ENCODE data around the gene DNMT3B.

The DNMT3B gene

GRCh38 chr20:32823078-32823477 lies 60.9 kb downstream of the DNMT3B start:
- Histone ChIP-seq H3K79me2 (ENCODE audit: insufficient read depth, low read length) (peaks cover 81% of the 10 kb centered on the region), H3K4me2 (ENCODE audit: insufficient read depth, low read length) (peak overlapping the region; percentile 85; the same call in 1 of the 2 replicates), H3K27me3 (ENCODE audit: insufficient read depth, low read length, poor library complexity) (no peaks in the 10 kb centered on the region), H3K36me3 (ENCODE audit: insufficient read depth, low read length) (peaks cover 53% of the 10 kb centered on the region), H3K27ac (ENCODE audit: low read length) (no peak overlapping the region; the same call in 1 of the 2 replicates), H3K9ac (ENCODE audit: low read depth, low read length) (no peak overlapping the region), H3K4me3 (ENCODE audit: low read depth in 1 of 2, low read length in 2 of 2) (no peak overlapping the region), H3K9me3 (ENCODE audit: insufficient read depth, low read length, severe bottlenecking) (no peaks in the 10 kb centered on the region), H2AFZ (ENCODE audit: low read depth, low read length) (no peak overlapping the region), H3K4me1 (ENCODE audit: insufficient read depth, low read length) (peaks cover 48% of the 10 kb centered on the region), H4K20me1 (ENCODE audit: insufficient read depth, low read length) (peaks cover 68% of the 10 kb centered on the region)
- ATAC-seq (ENCODE audit: insufficient read depth, low read depth) (no peak), DNase-seq (no peak)
- TF ChIP-seq, protein P1, sequence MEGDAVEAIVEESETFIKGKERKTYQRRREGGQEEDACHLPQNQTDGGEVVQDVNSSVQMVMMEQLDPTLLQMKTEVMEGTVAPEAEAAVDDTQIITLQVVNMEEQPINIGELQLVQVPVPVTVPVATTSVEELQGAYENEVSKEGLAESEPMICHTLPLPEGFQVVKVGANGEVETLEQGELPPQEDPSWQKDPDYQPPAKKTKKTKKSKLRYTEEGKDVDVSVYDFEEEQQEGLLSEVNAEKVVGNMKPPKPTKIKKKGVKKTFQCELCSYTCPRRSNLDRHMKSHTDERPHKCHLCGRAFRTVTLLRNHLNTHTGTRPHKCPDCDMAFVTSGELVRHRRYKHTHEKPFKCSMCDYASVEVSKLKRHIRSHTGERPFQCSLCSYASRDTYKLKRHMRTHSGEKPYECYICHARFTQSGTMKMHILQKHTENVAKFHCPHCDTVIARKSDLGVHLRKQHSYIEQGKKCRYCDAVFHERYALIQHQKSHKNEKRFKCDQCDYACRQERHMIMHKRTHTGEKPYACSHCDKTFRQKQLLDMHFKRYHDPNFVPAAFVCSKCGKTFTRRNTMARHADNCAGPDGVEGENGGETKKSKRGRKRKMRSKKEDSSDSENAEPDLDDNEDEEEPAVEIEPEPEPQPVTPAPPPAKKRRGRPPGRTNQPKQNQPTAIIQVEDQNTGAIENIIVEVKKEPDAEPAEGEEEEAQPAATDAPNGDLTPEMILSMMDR (IDR thresholded peaks at IDR 0.05; ENCODE audit: borderline replicate concordance, extremely low read depth, low read length, poor library complexity, severe bottlenecking) = no peak
- no peak for TF ChIP-seq EZH2 (IDR thresholded peaks at IDR 0.05; ENCODE audit: borderline replicate concordance, low read depth, low read length, severe bottlenecking)

- H3K9ac ChIP-seq (ENCODE audit: low read depth, low read length) = no peak overlapping the region
- H2AFZ ChIP-seq (ENCODE audit: low read depth, low read length) = no peak overlapping the region
- H3K4me2 ChIP-seq (ENCODE audit: insufficient read depth, low read length) = peak overlapping the region; percentile 85
- H3K9me3 ChIP-seq (ENCODE audit: insufficient read depth, low read length, severe bottlenecking) = no peaks in the 10 kb centered on the region
- peaks cover 77% of the 10 kb centered on the region for H4K20me1 ChIP-seq (ENCODE audit: insufficient read depth, low read length)
- ATAC-seq (ENCODE audit: insufficient read depth, low read depth) (no peak), DNase-seq (no peak)
- peaks cover 62% of the 10 kb centered on the region for H3K36me3 ChIP-seq (ENCODE audit: insufficient read depth, low read length)
- TF ChIP-seq EZH2 (IDR thresholded peaks at IDR 0.05; ENCODE audit: borderline replicate concordance, low read depth, low read length, severe bottlenecking) = no peak
- TF ChIP-seq, protein P1 (IDR thresholded peaks at IDR 0.05; ENCODE audit: borderline replicate concordance, extremely low read depth, low read length, poor library complexity, severe bottlenecking) = no peak
- no peaks in the 10 kb centered on the region for H3K27me3 ChIP-seq (ENCODE audit: insufficient read depth, low read length, poor library complexity)
- H3K79me2 ChIP-seq (ENCODE audit: insufficient read depth, low read length) = peaks cover 90% of the 10 kb centered on the region
- peaks cover 53% of the 10 kb centered on the region for H3K4me1 ChIP-seq (ENCODE audit: insufficient read depth, low read length)
- H3K4me3 ChIP-seq (ENCODE audit: low read depth in 1 of 2, low read length in 2 of 2) = no peak overlapping the region
- 0 out of 2 replicates have a peak overlapping the region, but pooled peaks have one; percentile 19 for H3K27ac ChIP-seq (ENCODE audit: low read length)
Measured at GRCh38 chr20:32823737-32824588, 61.8 kb downstream of the DNMT3B start.

GRCh38 chr20:32828029-32828680 lies 66.0 kb downstream of the DNMT3B start:
- no peaks in the 10 kb centered on the region for H3K27me3 ChIP-seq (ENCODE audit: insufficient read depth, low read length, poor library complexity)
- H2AFZ ChIP-seq (ENCODE audit: low read depth, low read length) = no peak overlapping the region
- H3K79me2 ChIP-seq (ENCODE audit: insufficient read depth, low read length) = peaks cover 99% of the 10 kb centered on the region
- no peak overlapping the region for H3K27ac ChIP-seq (ENCODE audit: low read length)
- TF ChIP-seq, protein P1 (IDR thresholded peaks at IDR 0.05; ENCODE audit: borderline replicate concordance, extremely low read depth, low read length, poor library complexity, severe bottlenecking) = no peak
- TF ChIP-seq EZH2 (IDR thresholded peaks at IDR 0.05; ENCODE audit: borderline replicate concordance, low read depth, low read length, severe bottlenecking) = no peak
- peaks cover 85% of the 10 kb centered on the region for H3K36me3 ChIP-seq (ENCODE audit: insufficient read depth, low read length)
- H3K9me3 ChIP-seq (ENCODE audit: insufficient read depth, low read length, severe bottlenecking) = no peaks in the 10 kb centered on the region
- H3K4me2 ChIP-seq (ENCODE audit: insufficient read depth, low read length) = no peak overlapping the region
- H3K9ac ChIP-seq (ENCODE audit: low read depth, low read length) = no peak overlapping the region
- H3K4me1 ChIP-seq (ENCODE audit: insufficient read depth, low read length) = peaks cover 18% of the 10 kb centered on the region
- no peak overlapping the region for H3K4me3 ChIP-seq (ENCODE audit: low read depth in 1 of 2, low read length in 2 of 2)
- DNase-seq (no peak), ATAC-seq (ENCODE audit: insufficient read depth, low read depth) (no peak)
- peaks cover 84% of the 10 kb centered on the region for H4K20me1 ChIP-seq (ENCODE audit: insufficient read depth, low read length)

Measured in DND-41 (cell line).